Liver (tissue), 3 donors: ENCODE measurements around the gene MEF2D.

Source experiments
- CTCF ChIP-seq: fragments of 150-350 bp; IDR thresholded peaks from 2 replicates; pipeline ENCODE4 v1.5.1; 2017; ENCODE audit warnings: improper control_type of control experiment, low read depth, low read length; ENCODE audit not compliant: missing input control
- EGR1 ChIP-seq, 2 donors: IDR thresholded peaks; 2 replicates each; pipeline ENCODE4 v1.6.1; 2016 to 2018; ENCODE audit warnings: antibody characterized with exemption in 2 of 2, low read depth in 2 of 2
- HNF4A ChIP-seq, 2 donors: conservative IDR thresholded peaks; 2 replicates each; pipeline ENCODE4 v1.6.1; 2016; ENCODE audit warnings: antibody characterized with exemption in 2 of 2, mild to moderate bottlenecking in 2 of 2
- MAX ChIP-seq: IDR thresholded peaks from 2 replicates; pipeline ENCODE4 v1.6.1; 2016; ENCODE audit warnings: antibody characterized with exemption
- RAD21 ChIP-seq, 2 donors: IDR thresholded peaks; 2 replicates each; pipeline ENCODE4 v1.6.1; 2016; ENCODE audit warnings: antibody characterized with exemption in 2 of 2, mild to moderate bottlenecking in 2 of 2
- REST ChIP-seq: IDR thresholded peaks from 2 replicates; pipeline ENCODE4 v1.6.1; 2016; ENCODE audit warnings: antibody characterized with exemption, mild to moderate bottlenecking
- SP1 ChIP-seq: IDR thresholded peaks from 2 replicates; pipeline ENCODE4 v1.6.1; 2018; ENCODE audit warnings: antibody characterized with exemption, mild to moderate bottlenecking
- TAF1 ChIP-seq: conservative IDR thresholded peaks from 2 replicates; pipeline ENCODE4 v1.6.1; 2016; ENCODE audit warnings: antibody characterized with exemption, mild to moderate bottlenecking
- YY1 ChIP-seq: IDR thresholded peaks from 2 replicates; pipeline ENCODE4 v1.6.1; 2016; ENCODE audit warnings: antibody characterized with exemption, mild to moderate bottlenecking
- ZBTB33 ChIP-seq: IDR thresholded peaks from 2 replicates; pipeline ENCODE4 v1.6.1; 2016; ENCODE audit warnings: antibody characterized with exemption
- donor health status: healthy.
- donor health status: healthy.

- no peak for TF ChIP-seq EGR1 (IDR thresholded peaks at IDR 0.05; ENCODE audit: low read depth in 2 of 2)
- TF ChIP-seq REST = no peak
- TF ChIP-seq MAX = no peak
- TF ChIP-seq CTCF = no peak
- no peak for TF ChIP-seq TAF1
- TF ChIP-seq RAD21 (IDR thresholded peaks at IDR 0.05) = no peak
- TF ChIP-seq SP1 = no peak
- TF ChIP-seq YY1 = no peak
- no peak for TF ChIP-seq HNF4A (conservative IDR thresholded peaks at IDR 0.05)
- no peak for TF ChIP-seq ZBTB33
Measured at GRCh38 chr1:156530006-156530405, 29.4 kb upstream of the MEF2D start.
